Neural cell (in vitro differentiated cells): Measurements from ENCODE around the gene SH3TC1. TPM values are rescaled to one million over a fixed set of nuclear protein-coding genes. Genes with fewer than 3 reads are reported as not detected.

ENCODE experiments used
- H2AFZ ChIP-seq: fragments of 200-600, 300-800 bp; sonication (generic), shearing (Covaris generic); 2 replicates; pipeline ENCODE4 v1.6.0; 2014; ENCODE audit warnings: low read depth, mild to moderate bottlenecking, antibody characterized with exemption, low read length, moderate library complexity
- H3F3A ChIP-seq: fragments of 200-600 bp; shearing (Covaris generic); 2 replicates; pipeline ENCODE4 v1.6.1; 2016; ENCODE audit warnings: mild to moderate bottlenecking, moderate library complexity, mixed read lengths, antibody characterized with exemption, low read length; ENCODE audit not compliant: insufficient read depth, poor library complexity, severe bottlenecking
- H3K27ac ChIP-seq: fragments of 200-600, 300-800 bp; sonication (generic), shearing (Covaris generic); 2 replicates; pipeline ENCODE4 v1.5.1; 2014; ENCODE audit warnings: mild to moderate bottlenecking, low read length, moderate library complexity
- H3K27me3 ChIP-seq: fragments of 300-800, 200-600 bp; sonication (generic), shearing (Covaris generic); 2 replicates; pipeline ENCODE4 v1.6.0; 2014; ENCODE audit warnings: mild to moderate bottlenecking, low read depth, low read length, moderate library complexity; ENCODE audit not compliant: insufficient read depth
- H3K36me3 ChIP-seq: fragments of 300-800, 200-600 bp; sonication (generic), shearing (Covaris generic); 2 replicates; pipeline ENCODE4 v1.5.1; 2014; ENCODE audit warnings: mild to moderate bottlenecking, antibody characterized with exemption, low read length, moderate library complexity; ENCODE audit not compliant: insufficient read depth
- H3K4me2 ChIP-seq: fragments of 300-800, 200-600 bp; sonication (generic), shearing (Covaris generic); 2 replicates; pipeline ENCODE4 v1.6.0; 2014; ENCODE audit warnings: mild to moderate bottlenecking, low read length
- H3K4me3 ChIP-seq: fragments of 300-800, 200-600 bp; sonication (generic), shearing (Covaris generic); 2 replicates; pipeline ENCODE4 v1.5.1; 2014; ENCODE audit warnings: mild to moderate bottlenecking, low read length, moderate library complexity
- H3K79me2 ChIP-seq: fragments of 200-600 bp; shearing (Covaris generic); replicated peaks from 2 replicates; pipeline ENCODE4 v1.6.0; 2014; ENCODE audit warnings: mild to moderate bottlenecking, low read length, moderate library complexity; ENCODE audit not compliant: insufficient read depth
- H3K9ac ChIP-seq: fragments of 300-800, 200-600 bp; sonication (generic), shearing (Covaris generic); 2 replicates; pipeline ENCODE4 v1.6.1; 2016; ENCODE audit warnings: mild to moderate bottlenecking, low read length, mixed read lengths
- H3K9me2 ChIP-seq: fragments of 200-600 bp; shearing (Covaris generic); 2 replicates; pipeline ENCODE4 v1.6.1; 2016; ENCODE audit warnings: mild to moderate bottlenecking, low read length, mixed read lengths; ENCODE audit not compliant: insufficient read depth
- H3K9me3 ChIP-seq: fragments of 200-600, 300-800 bp; sonication (generic), shearing (Covaris generic); 2 replicates; pipeline ENCODE4 v1.6.1; 2016; ENCODE audit warnings: mild to moderate bottlenecking, mixed run types, low read length, moderate library complexity, mixed read lengths
- H4K20me1 ChIP-seq: fragments of 200-600 bp; shearing (Covaris generic); 2 replicates; pipeline ENCODE4 v1.6.1; 2016; ENCODE audit warnings: mild to moderate bottlenecking, mixed run types; ENCODE audit not compliant: insufficient read depth
- CTCF ChIP-seq: fragments of 450-650 bp; IDR thresholded peaks from 2 replicates; pipeline ENCODE4 v1.5.1; 2014; ENCODE audit warnings: antibody characterized with exemption, mild to moderate bottlenecking, moderate library complexity; ENCODE audit not compliant: poor library complexity, severe bottlenecking
- EP300 ChIP-seq: fragments of 450-650 bp; conservative IDR thresholded peaks from 2 replicates; pipeline ENCODE4 v1.6.1; 2014; ENCODE audit warnings: antibody characterized with exemption, mild to moderate bottlenecking, moderate library complexity; ENCODE audit not compliant: poor library complexity, severe bottlenecking
- EZH2 ChIP-seq: fragments of 200-600, 300-800 bp; shearing (Covaris generic), sonication (generic); IDR thresholded peaks from 2 replicates; pipeline ENCODE4 v1.6.1; 2014; ENCODE audit warnings: antibody characterized with exemption, low read length, borderline replicate concordance, mild to moderate bottlenecking; ENCODE audit not compliant: insufficient read depth, poor library complexity, severe bottlenecking
- MXI1 ChIP-seq: fragments of 450-650 bp; conservative IDR thresholded peaks from 2 replicates; pipeline ENCODE4 v1.6.1; 2014; ENCODE audit warnings: antibody characterized with exemption, mild to moderate bottlenecking; ENCODE audit not compliant: poor library complexity, severe bottlenecking
- POLR2AphosphoS5 ChIP-seq: IDR thresholded peaks from 2 replicates; pipeline ENCODE4 v1.6.1; 2012
- RAD21 ChIP-seq: fragments of 450-650 bp; conservative IDR thresholded peaks from 2 replicates; pipeline ENCODE4 v1.6.1; 2014; ENCODE audit warnings: antibody characterized with exemption, mild to moderate bottlenecking, moderate library complexity
- REST ChIP-seq: IDR thresholded peaks from 2 replicates; pipeline ENCODE4 v1.6.1; 2012; ENCODE audit warnings: borderline replicate concordance
- SMC3 ChIP-seq: fragments of 450-650 bp; conservative IDR thresholded peaks from 2 replicates; pipeline ENCODE4 v1.6.1; 2014; ENCODE audit warnings: antibody characterized with exemption, mild to moderate bottlenecking, moderate library complexity; ENCODE audit not compliant: poor library complexity
- TAF1 ChIP-seq: IDR thresholded peaks from 2 replicates; pipeline ENCODE4 v1.6.1; 2012; ENCODE audit warnings: low read depth
- polyA plus RNA-seq: library from polyadenylated mRNA; depleted of rRNA; stranded (reverse); fragments of >200 nt; gene quantifications from 2 replicates; pipeline ENCODE4 v1.2.3, GENCODE V29; 2014

SH3TC1 gene
- polyA plus RNA-seq, 1 donor from 2014 or later: not detected

- Histone ChIP-seq H3K4me2 (peak overlapping the region; percentile 62), H3K27ac (no peak overlapping the region), H3K9ac (peak overlapping the region; percentile 75), H3K36me3 (no peaks in the 10 kb centered on the region), H2AFZ (no peak overlapping the region), H3K9me2 (no peaks in the 10 kb centered on the region), H3K4me3 (peak overlapping the region; percentile 96), H3K9me3 (no peaks in the 10 kb centered on the region), H3K27me3 (peaks cover 21% of the 10 kb centered on the region), H3F3A (no peaks in the 10 kb centered on the region), H4K20me1 (no peaks in the 10 kb centered on the region), H3K79me2 (no peaks in the 10 kb centered on the region)
- TF ChIP-seq REST (no peak), POLR2AphosphoS5 (no peak), RAD21 (no peak), TAF1 (no peak), CTCF (no peak), EZH2 (no peak), SMC3 (no peak), MXI1 (no peak), EP300 (no peak)
These were observed 41.6 kb upstream of the SH3TC1 start for GRCh38 chr4:8157496-8157895.

GRCh38 chr4:8157944-8158709 lies 41.0 kb upstream of the SH3TC1 start:
- Histone ChIP-seq H3K4me2 (peak overlapping the region; percentile 62), H4K20me1 (no peaks in the 10 kb centered on the region), H3K36me3 (no peaks in the 10 kb centered on the region), H3K27me3 (peaks cover 21% of the 10 kb centered on the region), H3K27ac (no peak overlapping the region), H3K9ac (peak overlapping the region; percentile 75), H2AFZ (peak overlapping the region; percentile 63), H3K79me2 (no peaks in the 10 kb centered on the region), H3K4me3 (peak overlapping the region; percentile 96), H3F3A (no peaks in the 10 kb centered on the region), H3K9me3 (no peaks in the 10 kb centered on the region), H3K9me2 (no peaks in the 10 kb centered on the region)
- peak; percentile 28 for TF ChIP-seq RAD21
- no peak for TF ChIP-seq POLR2AphosphoS5
- TF ChIP-seq REST: no peak
- no peak for TF ChIP-seq EP300
- peak; percentile 40 for TF ChIP-seq SMC3
- no peak for TF ChIP-seq MXI1
- TF ChIP-seq EZH2: no peak
- TF ChIP-seq CTCF: no peak
- no peak for TF ChIP-seq TAF1
